Bone marrow (tissue), 2 donors: ENCODE data around the gene DNM3.

Experiments used
- DNase-seq, 2 donors: peaks; one replicate each; lab custom pipeline; 2025; lab: John Stamatoyannopoulos, UW

DNM3 gene

GRCh38 chr1:171919891-171920887 lies 78.9 kb downstream of the DNM3 start:
- no peak for DNase-seq

- DNase-seq = no peak
Observed at GRCh38 chr1:171922999-171923398, 81.7 kb downstream of the DNM3 start.

GRCh38 chr1:171929121-171929520 lies 87.8 kb downstream of the DNM3 start:
- DNase-seq = no peak

GRCh38 chr1:171931752-171932151 lies 90.5 kb downstream of the DNM3 start:
- DNase-seq = no peak

GRCh38 chr1:171934664-171935063 lies 93.4 kb downstream of the DNM3 start:
- no peak for DNase-seq

GRCh38 chr1:171935086-171935485 lies 93.8 kb downstream of the DNM3 start:
- DNase-seq = no peak

- no peak for DNase-seq
Observed at GRCh38 chr1:171935664-171936063, 94.4 kb downstream of the DNM3 start.

- DNase-seq = no peak
Observed at GRCh38 chr1:171937938-171938337, 96.6 kb downstream of the DNM3 start.

GRCh38 chr1:171939740-171940139 lies 98.4 kb downstream of the DNM3 start:
- no peak for DNase-seq

GRCh38 chr1:171940368-171940767 lies 99.1 kb downstream of the DNM3 start:
- DNase-seq = no peak

- no peak for DNase-seq
Observed at GRCh38 chr1:171941920-171942319, 100.6 kb downstream of the DNM3 start.

- no peak for DNase-seq
Observed at GRCh38 chr1:171943973-171944561, 102.8 kb downstream of the DNM3 start.

- no peak for DNase-seq
Observed at GRCh38 chr1:171948511-171948910, 107.2 kb downstream of the DNM3 start.

- DNase-seq = no peak
Observed at GRCh38 chr1:171949316-171949715, 108.0 kb downstream of the DNM3 start.

GRCh38 chr1:171953835-171954234 lies 112.5 kb downstream of the DNM3 start:
- no peak for DNase-seq

GRCh38 chr1:171954361-171954760 lies 113.1 kb downstream of the DNM3 start:
- DNase-seq = no peak

- DNase-seq = no peak
Observed at GRCh38 chr1:171961861-171962260, 120.6 kb downstream of the DNM3 start.

- DNase-seq = no peak
Observed at GRCh38 chr1:171963762-171964161, 122.5 kb downstream of the DNM3 start.

- no peak for DNase-seq
Observed at GRCh38 chr1:171965777-171966176, 124.5 kb downstream of the DNM3 start.

GRCh38 chr1:171966426-171967220 lies 125.3 kb downstream of the DNM3 start:
- DNase-seq = no peak

GRCh38 chr1:171969226-171969625 lies 127.9 kb downstream of the DNM3 start:
- no peak for DNase-seq

GRCh38 chr1:171969813-171970212 lies 128.5 kb downstream of the DNM3 start:
- no peak for DNase-seq

- DNase-seq = no peak
Observed at GRCh38 chr1:171972846-171973245, 131.5 kb downstream of the DNM3 start.
